Limb (tissue), 2 donors: Measurements from ENCODE around the gene ANO8.
"Not testable (repeated sequence)": the region's sequence is repeated elsewhere in the genome, so short reads cannot be mapped to it uniquely, and the experiment has no call there.

Experiments used
- DNase-seq, 2 donors: peaks; one replicate each; pipeline ENCODE4 v3.0.0-alpha.2; 2016; ENCODE audit errors: extremely low spot score in 2 of 2

ANO8 gene, protein sequence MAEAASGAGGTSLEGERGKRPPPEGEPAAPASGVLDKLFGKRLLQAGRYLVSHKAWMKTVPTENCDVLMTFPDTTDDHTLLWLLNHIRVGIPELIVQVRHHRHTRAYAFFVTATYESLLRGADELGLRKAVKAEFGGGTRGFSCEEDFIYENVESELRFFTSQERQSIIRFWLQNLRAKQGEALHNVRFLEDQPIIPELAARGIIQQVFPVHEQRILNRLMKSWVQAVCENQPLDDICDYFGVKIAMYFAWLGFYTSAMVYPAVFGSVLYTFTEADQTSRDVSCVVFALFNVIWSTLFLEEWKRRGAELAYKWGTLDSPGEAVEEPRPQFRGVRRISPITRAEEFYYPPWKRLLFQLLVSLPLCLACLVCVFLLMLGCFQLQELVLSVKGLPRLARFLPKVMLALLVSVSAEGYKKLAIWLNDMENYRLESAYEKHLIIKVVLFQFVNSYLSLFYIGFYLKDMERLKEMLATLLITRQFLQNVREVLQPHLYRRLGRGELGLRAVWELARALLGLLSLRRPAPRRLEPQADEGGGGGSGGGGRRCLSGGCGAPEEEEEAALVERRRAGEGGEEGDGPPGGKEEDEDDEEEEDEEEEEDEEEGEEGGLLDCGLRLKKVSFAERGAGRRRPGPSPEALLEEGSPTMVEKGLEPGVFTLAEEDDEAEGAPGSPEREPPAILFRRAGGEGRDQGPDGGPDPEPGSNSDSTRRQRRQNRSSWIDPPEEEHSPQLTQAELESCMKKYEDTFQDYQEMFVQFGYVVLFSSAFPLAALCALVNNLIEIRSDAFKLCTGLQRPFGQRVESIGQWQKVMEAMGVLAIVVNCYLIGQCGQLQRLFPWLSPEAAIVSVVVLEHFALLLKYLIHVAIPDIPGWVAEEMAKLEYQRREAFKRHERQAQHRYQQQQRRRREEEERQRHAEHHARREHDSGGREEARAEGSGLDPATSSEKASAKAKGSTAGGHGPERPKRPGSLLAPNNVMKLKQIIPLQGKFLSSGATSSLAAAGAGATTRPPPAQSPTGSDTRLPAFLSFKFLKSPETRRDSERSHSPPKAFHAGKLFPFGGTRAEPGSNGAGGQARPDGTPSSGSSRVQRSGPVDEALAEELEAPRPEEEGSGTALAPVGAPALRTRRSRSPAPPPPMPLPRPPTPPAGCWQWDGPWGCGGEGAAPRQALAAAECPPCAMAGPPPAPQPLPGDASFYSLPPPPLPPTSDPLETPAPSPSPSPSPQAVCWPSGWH

DNA sequence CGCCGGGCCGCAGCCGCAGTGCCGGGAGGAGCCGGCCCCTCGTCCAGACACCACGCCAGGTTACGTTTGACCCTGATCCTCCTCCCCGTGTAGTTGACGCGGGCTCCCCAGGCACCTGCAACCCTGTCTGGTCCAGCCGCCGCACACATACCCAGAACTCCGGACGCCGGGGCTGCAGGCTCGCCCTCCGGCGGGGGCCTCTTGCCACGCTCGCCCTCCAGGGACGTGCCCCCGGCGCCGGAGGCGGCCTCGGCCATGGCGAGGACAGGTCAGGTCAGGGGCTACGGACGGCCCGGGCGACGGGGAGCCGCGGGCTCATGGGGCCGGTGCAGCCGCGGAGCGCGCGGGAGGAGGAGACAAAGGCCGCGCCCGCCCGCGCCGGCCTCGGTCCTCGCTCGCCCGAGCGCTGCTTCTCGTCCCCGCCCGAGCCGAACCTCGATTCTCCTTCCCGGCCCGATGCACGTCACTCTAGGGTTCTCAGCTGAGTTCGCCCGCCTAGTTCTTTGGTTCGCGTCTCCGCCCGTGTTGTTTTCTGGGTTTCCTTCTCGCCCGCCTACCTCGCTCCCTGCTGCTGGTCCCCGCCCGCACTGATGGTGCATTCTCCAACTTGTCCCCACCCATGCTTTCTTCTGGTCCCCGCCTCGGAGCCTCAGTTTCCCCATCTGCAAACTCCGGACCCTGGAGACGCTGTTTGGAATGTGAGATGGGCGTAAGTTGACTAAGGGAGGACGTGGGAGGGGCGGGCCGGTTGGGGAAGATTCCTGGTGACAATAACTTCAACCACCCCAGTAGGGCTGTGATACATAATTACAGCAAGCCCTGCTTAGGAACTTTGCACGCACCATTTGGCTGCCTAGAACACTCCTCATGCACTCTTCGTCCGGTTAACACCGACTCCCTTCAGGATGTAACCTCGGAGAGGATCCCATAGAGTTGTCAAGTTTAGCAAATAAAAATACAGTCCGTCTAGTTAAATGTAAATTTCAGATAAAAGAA is at the start of gene ANO8:
ANO8 (minus strand) TSS at position 442 of the 996 bp plus-strand sequence; CDS start at position 257, 185 bp downstream.
- DNase-seq = peak; percentile 98 to 99

DNA sequence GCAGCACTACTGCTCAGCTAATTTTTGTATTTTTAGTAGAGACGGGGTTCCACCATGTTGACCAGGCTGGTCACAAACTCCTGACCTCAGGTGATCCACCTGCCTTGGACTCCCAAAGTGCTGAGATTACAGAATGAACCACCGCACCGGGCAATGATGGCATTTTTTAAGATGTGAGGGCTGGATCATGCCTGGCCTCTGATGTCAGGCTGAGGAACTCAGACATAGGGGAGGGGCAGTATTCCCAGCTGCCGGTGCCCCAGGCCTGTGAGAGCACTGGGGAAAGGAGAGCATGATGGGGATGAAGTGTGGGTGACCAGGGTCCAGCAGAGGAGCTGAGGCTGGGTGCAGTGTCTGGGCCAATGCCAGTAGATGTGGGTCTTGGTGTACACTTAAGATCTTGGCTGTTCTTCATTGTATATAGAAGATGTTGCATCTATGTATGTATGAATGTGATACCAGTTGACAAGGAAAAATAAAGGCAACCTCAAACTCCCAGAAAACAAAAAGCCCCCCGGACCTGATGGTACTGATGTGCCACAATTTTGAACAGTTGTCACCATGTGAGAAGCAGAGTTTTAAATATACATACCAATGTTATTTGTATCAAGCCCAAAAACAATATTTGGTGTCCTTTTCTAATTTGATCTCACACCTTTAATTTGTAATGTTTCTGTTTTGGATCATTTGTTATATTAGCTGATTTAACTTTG is 45.9 kb upstream of the ANO8 start:
- no peak for DNase-seq

DNA sequence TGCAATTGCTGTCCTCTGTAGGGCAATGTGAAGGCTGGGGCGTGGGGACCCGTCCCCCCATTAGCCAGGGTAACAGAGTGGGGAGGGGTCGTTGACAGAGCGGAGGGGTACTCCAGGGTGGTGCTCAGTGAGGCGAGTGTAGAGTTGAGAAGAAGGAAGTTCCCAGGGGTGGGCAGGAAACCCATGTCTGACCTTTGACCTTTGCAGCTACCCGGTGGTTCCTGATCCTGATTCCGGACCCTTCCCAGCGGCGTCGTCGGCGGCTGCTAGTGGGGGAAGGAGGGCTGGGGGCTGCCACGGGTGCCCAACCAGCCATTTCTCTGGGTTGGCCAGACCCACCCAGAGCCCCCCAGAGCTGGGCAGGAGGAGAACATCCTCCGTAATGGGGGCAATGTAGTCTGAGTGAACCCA is 44.6 kb upstream of the ANO8 start:
- DNase-seq = peak in 1 of 2 donors; percentile 62

DNA sequence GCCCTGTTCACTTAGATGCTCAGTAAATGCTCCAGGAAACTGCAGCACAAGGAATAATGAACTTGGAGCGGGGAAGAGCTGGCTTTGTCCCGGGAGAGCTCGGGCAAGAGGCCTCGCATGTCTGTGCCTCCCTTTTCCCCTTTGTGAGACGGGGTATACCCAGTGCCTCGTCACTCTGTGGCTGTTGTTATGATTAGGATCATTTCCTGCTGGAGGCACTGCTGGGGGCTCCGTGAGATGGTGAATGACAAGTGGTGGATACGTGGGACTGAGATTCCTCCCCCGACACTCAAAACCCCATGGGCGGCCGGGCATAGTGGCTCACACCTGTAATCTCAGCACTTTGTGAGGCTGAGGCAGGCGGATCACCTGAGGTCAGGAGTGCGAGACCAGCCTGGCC is 43.6 kb upstream of the ANO8 start:
- no peak for DNase-seq

DNA sequence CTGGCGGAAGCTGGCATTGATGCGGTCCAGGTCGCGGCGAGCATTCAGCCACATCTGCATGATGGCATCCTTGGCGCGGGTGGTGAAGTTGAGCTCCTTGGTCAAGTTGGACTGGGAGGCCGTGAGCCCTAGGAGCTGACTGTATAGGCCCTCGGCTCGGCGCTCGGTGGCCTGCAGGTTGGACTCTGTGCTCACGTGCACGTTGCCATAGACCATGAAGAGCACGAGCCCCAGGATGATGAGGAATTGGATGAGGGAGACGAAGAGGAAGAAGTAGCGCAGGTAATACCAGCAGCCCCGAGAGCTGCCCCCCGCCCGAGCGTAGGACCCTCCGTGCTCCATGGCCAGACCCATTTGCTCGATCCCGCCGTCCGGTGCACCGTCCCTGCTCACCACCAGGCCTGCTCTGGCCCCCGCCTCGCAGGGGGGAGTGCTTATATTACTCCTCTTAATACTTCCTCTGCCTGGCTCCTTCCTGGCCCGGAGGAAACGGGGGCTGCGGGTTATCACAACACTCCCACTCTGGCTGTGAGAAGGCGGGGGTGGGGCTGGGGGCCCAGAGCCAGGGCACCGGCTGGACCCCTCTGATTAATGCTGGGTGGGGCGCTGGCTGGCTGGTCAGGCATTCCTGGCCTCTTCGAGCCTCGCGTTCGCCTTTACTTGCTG is 42.4 kb upstream of the ANO8 start, which contains the start of gene PLVAP:
PLVAP (minus strand) TSS at position 408 of the 666 bp plus-strand sequence; CDS start at position 354, 54 bp downstream.
- DNase-seq = no peak

DNA sequence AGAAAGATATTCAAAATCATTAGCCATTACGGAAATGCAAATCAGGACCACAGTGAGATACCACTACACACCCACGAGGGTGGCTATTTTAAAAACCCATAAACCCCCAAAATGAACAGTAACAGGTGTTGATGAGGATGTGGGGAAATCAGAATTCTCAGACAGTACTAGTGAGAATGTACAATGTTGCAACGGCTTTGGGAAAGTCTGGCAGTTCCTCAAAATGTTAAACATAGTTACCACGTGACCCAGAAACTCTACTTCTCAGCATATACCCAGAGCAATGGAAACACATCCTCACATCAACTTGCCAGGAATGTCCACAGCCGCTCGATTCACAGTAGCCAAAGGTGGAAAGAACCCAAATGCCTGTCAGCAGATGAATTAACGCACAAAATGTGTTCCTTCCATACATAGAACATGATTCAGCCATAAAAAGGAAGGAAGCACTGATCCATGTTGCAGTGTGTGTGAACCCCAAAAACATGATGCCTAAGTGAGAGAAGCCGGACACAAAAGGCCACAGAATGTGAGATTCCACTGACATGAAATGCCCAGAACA is 35.5 kb upstream of the ANO8 start:
- no peak for DNase-seq

DNA sequence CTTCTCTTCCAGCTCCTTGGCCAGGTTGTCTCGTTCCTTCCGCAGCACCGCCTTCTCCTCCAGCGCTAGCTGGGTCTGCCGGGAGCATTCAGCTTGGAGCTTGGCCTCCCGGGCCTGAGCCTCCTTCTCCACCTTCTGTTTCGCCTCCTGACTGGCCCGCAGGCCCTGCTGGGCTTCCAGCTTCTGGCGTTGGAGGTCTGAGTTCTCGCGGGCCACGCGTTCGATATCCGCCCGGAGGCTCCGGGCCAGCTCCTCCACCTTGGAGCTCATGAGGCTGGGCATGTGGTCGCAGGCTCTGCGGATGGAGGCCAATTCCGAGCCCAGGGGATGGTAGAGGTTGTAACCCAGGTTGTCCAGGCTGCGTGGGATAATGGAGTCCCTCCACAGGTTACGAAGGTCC is 30.7 kb upstream of the ANO8 start:
- no peak for DNase-seq

DNA sequence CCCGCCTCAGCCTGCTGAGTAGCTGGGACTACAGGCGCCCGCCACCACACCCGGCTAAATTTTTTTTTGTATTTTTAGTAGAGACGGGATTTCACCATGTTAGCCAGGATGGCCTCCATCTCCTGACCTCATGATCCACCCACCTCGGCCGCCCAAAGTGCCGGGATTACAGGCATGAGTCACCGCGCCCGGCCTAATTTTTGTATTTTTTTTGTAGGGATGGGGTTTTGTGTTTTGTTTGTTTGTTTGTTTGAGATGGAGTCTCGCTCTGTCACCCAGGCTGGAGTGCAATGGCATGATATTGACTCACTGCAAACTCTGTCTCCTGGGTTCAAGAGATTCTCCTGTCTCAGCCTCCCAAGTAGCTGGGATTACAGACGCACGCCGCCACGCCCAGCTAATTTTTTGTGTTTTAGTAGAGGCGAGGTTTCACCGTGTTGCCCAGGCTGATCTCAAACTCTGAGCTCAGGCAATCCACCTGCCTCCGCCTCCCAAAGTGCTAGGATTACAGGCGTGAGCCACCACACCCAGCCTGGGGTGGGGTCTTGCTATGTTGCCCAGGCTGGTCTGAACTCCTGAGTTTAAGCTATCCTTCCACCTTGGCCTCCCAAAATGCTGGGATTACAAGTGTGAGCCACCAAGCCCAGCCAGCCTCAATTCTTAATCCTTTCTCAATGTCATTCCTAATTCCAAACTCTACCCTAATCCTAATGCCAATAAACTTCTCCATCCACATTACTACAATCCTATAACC is 29.4 kb upstream of the ANO8 start:
- not testable (repeated sequence) for DNase-seq

DNA sequence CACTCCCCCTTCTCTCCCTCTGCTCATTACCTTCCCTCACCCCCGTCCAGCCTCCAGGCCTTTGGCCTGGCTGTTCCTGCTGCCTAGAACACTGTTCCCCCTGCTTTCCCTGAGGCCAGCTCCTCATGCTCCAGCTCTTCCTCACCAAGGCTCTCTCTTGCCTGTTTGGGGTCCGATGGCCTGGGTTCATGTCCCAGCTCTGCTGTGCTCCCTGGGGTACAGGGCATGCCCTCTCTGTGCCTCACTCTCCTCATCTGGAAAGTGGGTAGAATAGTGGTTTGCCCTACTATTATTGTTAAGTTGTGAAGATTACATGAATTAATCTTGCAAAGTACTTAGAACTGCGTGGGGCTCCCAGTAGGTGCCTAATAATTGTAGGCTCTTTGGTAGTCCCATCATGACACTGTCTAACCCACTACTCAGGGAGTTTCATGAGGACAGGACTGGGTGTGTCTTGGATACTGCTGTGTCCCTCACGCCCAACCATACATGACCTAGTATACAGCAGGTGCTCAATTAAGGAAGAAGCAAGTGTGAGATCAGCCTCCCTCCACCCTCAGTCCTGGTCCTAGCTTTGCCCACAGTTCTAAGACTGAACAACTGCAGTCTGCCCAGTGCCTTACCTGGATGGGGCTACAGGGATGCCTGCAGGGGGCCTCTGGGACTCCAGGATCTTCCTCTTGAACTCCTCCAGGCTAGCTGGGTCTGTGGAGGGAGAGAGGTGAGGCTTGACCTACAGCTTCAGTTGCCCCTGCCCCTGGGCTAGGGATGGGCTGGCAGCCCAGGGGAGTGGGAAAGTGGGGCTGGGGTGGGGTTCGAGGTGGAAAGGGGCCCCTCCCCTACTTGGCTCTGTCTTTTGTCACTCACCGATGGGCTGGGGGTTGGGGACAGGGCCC is 25.5 kb upstream of the ANO8 start:
- DNase-seq = no peak

DNA sequence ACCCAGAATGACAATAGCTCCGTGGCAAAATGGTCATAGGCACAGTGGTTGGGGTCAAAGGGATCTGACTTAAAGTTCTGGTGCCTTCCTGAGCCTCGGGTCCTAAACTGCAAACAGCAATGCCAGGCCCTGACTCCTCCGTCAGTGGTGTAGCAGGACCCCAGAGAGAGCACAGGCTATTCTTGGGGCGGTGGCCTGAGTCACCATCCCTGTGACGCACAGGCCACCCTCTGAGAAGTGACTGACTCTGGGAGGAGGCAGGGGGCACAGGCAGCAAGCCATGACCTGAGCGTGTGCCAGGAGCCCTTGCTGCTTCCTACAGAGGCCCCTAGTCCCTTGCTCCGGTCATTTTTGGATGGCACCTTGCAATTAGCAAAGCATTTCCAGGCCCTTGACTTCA is 23.7 kb upstream of the ANO8 start:
- DNase-seq = no peak

DNA sequence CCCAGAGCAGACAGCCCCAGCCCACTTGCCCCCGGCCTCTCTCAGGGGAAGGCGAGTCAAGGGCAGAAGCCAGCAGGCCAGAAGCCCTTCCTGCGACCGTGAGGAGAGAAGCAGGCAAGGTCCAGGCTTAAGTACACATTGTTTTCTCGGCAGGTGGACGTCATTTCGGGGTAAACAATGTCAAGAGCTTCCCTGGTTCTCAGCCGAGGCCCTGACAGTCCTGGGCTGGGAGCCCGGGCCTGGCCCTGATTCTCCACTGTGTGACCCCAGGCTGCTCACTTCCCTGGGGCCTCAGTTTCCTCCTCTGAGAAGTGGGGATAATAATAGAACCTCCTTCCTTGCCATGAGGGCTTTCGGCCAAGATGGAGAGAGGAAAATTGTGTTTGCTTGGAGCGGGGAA is 23.1 kb upstream of the ANO8 start:
- DNase-seq = no peak

DNA sequence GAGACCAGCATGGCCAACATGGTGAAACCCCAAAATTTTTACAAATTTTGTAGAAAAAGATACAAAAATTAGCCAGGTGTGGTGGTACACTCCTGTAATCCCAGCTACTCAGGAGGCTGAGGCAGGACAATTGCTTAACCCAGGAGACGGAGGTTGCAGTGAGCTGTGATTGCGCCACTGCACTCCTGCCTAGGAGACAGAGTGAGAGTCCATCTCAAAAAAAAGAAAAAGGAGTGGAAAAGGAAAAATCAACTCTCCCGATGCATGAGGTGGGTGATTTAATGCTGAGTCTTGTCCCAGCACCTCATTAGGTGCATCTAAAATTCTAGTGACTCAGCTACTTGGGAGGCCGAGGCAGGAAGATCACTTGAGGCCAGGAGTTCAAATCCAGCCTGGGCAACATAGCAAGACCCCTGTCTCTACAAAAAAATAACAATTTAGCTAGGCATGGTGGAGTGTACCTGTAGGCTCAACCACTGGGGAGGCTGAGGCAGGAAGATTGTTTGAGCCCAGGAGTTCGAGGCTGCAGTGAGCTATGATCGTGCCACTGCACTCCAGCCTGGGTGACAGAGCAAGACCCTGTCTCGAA is 22.5 kb upstream of the ANO8 start:
- DNase-seq = no peak

DNA sequence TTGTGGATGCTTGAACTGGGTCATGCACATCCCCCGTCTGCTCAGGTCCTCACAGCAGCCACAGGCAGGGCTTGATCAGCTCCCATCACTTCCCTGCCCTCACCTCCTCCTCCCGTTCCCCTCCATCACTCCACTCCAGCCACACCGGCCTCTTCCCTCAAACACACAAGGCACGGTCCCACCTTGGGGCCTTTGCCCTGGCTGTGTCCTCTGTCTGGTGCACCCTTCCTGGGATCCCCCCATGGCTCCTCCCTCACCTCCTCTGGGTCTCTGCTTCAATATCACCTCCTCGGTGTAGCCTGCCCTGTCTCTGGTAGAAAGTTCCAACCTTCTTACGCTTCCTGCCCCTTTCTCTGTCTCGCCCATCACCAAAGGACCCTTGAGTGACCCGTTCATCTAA is 18.7 kb upstream of the ANO8 start:
- DNase-seq = no peak

DNA sequence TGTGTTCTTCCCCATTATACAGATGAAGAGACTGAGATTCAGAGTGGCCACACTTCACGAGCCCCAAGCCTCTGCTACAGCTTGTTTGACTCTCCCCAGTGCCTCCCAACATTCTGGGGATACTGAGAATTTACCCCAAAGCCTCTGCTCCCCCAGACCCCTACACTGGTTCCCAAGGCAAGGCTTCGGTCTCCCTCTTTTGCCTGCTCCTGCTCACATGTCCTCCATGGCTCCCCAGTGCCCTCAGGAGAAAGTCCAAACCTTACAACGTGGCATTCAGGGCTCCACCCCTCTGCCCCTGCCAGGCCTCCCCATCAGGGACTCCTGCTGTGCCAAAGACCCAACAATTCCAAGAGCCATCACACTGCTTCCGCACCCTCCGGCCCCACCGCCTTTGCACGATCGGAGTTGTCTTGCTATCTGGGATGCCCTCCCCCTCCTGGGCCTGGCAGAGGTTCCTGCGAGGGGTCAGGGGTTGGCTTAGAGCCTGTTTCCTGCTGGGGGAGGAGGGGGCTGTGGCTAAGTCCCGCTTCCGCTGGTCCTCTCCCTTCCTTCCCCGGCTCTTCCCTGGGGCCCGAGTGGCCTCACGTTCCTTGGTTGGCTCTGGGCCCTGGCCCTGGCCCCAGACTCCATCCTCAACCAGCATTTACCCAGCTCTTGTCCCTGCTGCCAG is 18.1 kb upstream of the ANO8 start:
- DNase-seq = no peak

DNA sequence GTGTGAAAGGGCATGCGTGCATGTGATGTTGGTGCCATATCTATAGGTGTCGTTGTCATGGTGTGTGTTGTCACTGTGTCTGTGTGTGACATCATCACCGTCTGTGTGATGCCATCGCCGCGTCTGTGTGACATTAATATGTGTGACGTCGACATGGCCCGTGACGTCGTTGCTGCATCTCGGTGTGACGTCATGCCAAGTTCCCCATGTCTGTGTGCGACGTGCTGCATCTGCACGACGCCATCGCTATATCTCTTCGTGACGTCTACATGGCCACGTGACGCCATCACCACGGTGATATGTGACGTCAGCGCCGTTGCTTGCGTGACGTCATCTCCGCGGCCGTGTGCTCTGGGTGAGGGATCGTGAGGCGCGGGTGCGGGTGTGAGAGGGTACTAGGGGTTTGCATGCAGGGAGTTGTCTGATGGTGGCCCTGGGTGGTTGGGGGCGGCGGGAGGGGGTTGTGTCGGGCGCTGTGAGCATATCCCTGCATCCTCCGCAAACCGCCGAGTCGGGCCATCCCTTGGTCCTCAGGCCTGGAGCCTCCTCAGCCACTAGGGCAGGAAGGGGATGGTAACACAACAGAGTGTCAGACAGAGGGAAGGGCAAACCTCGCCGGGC is 17.3 kb upstream of the ANO8 start:
- no peak for DNase-seq

DNA sequence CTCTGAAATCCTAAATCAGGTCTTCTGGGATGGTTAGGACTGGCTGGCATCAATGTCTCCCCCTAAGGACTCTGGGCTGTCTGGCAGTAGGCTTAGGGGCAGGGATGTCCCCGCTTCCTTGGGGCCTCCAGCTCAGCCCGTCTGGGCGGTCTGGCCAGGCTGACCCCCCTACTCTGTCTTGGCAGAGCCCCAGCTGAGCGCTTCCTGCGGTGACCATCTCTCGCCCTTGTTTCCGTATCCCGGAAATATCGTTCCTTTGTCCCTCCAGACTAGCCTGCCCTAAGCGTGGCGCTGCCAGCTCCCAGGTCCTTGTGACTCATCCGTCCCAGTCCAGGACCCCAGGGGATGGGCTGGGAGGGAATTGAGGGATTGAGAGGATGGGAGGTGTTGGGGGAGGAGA is 14.0 kb upstream of the ANO8 start:
- peak in 1 of 2 donors; percentile 61 for DNase-seq
